Activated naive CD4-positive, alpha-beta T cell treated with anti-CD3 and anti-CD28 coated beads, Interleukin-2, amount 50 U/mL, for 24 hours (primary cell): Measurements from ENCODE around the gene IGF1R.

Experiments used
- H3K27ac Mint-ChIP-seq: one replicate; pipeline ENCODE4 v1.8.0; 2021; ENCODE audit warnings: mild to moderate bottlenecking, mixed read lengths
- H3K27me3 Mint-ChIP-seq: one replicate; pipeline ENCODE4 v1.8.0; 2021; ENCODE audit warnings: mixed read lengths
- H3K36me3 Mint-ChIP-seq: one replicate; pipeline ENCODE4 v1.8.0; 2021; ENCODE audit warnings: mixed read lengths
- H3K4me1 Mint-ChIP-seq: one replicate; pipeline ENCODE4 v1.8.0; 2021; ENCODE audit warnings: mixed read lengths
- H3K4me3 Mint-ChIP-seq: one replicate; pipeline ENCODE4 v1.8.0; 2021; ENCODE audit warnings: mild to moderate bottlenecking, mixed read lengths
- H3K9me3 Mint-ChIP-seq: one replicate; pipeline ENCODE4 v1.8.0; 2021; ENCODE audit warnings: mixed read lengths

Gene IGF1R

DNA sequence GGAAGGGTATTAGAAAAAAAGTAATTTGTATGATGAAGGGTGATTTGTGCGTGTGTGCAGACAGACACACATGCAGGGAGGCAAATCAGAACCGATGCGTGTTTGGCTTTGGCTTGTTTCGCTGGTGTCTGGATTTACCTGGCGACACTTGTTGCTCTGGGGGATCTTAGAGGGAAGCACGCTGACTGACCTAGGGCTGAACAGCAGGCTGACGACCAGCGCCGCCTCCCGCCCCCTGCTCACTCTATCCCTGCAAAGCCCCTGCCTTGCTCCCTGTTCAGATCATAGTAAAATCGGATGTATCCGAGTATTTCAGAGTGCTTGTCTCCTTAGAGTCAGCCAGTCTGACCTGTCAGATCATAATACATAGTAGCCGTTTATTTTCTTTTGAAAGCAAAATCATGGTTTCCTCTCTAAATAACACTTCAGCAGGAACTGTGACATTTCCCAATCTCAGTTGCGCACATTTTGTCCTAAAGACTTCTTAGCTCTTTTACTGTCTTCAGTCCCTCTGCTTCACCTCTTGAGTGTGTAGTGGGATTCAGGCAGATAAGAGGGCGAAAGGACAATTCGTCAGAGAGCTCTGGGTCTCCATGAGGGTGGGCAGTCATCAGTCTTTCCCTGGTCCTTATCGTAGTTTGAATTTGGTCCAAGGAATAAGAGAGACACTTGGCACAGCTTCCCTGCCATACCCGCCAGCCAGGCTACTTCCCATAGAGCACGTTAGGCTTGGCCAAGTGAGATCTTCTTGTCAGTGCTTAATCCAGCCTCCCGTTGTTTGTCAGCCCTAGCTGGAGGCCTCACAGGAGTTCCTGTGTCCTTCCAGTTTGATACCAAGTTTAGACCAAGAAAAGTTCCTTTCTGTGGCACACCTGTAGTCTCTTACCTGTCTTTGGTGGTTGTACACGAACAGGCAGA lies 261.9 kb downstream of the IGF1R start:
- Mint-ChIP-seq H3K4me3 (no peak overlapping the region), H3K36me3 (peaks cover 9% of the 10 kb centered on the region), H3K4me1 (no peaks in the 10 kb centered on the region), H3K27me3 (no peaks in the 10 kb centered on the region), H3K9me3 (no peaks in the 10 kb centered on the region), H3K27ac (no peak overlapping the region)

DNA sequence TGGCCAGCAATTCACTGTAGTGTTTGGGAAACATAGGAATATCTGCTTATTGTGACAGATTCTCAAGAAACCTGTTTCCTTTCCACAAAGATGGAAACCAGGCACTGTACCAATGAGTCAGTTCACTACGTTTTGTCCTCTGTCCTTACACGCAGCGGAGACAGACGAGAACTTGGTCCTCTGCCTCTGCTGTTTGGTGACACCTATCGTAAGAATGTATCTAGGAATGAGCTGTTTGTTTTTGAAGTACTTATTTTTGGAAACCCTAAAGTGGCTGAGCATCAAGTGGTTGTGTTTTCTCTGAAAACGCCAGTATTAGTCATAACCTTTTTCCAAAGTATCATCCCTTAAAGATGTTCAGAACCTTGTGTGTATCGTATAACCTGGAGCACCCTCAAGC lies 266.3 kb downstream of the IGF1R start:
- Mint-ChIP-seq H3K4me3 (no peak overlapping the region), H3K36me3 (peaks cover 14% of the 10 kb centered on the region), H3K27me3 (no peaks in the 10 kb centered on the region)

GRCh38 chr15:98916826-98917225 lies 268.5 kb downstream of the IGF1R start:
- Mint-ChIP-seq H3K4me3 (no peak overlapping the region), H3K9me3 (no peaks in the 10 kb centered on the region), H3K4me1 (peaks cover 19% of the 10 kb centered on the region), H3K36me3 (peaks cover 14% of the 10 kb centered on the region), H3K27ac (no peak overlapping the region), H3K27me3 (no peaks in the 10 kb centered on the region)

More for the DNA sequence above, 266.3 kb downstream of the IGF1R start:
- Mint-ChIP-seq H3K27ac (no peak overlapping the region), H3K4me1 (peaks cover 11% of the 10 kb centered on the region), H3K9me3 (no peaks in the 10 kb centered on the region)

DNA sequence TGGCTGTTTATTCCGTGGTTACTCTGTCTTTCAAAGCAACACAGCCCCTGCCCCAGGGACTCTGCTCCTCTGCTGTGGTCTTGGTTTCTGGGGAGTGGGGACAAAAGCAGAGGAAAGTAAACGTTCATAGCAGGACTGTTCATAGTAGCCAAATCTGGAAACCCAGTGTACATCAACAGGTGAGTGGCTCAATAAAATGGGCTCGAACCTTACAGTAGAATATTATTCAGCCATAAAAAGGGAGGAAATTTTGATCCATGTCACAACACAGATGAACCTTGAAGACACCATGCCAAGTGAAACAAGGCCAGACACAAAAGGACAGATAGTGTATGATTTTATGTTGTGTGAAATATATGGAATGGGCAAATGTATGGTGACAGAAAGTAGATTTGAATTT lies 269.1 kb downstream of the IGF1R start:
- Mint-ChIP-seq H3K4me3 (no peak overlapping the region), H3K27ac (no peak overlapping the region), H3K4me1 (peaks cover 19% of the 10 kb centered on the region), H3K27me3 (no peaks in the 10 kb centered on the region), H3K9me3 (no peaks in the 10 kb centered on the region), H3K36me3 (peaks cover 14% of the 10 kb centered on the region)

DNA sequence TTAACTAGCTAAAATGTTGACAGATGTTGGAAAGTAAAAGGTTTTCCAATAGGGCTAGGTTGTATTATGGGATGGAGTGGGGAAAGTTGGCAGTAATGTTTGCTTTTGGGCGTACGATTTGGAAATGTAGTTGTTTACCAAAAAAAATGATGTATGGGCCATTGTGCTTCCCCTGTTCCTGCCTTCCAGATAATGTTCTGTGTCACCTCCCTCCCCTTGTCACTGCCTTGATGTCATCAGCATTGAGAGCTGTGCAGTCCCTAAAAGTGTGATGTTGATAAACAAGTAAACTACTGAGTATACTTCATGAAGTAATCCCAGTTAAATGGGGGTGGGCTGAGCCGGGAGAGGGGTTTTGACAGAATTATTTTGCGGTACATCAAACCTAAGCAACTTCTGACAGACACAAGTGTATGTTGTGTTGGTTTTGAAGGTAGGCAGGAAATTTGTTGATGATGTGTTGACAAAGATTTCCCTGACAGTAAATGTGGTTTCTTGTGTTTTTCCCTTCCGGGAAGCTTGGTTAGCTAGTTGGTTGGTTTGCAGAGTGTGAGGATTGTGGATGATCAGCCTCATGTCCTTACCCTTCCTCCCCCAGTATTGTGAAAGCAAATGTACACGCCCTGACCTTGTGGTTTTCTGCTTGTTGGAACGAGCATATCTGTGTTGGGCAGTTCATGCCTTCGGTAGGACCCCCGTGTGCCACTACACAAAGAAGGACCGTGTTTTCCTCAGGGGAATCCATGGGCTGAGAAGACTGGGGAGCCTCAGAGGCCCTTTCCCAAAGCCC lies 271.9 kb downstream of the IGF1R start:
- Mint-ChIP-seq H3K9me3 (no peaks in the 10 kb centered on the region), H3K27ac (no peak overlapping the region), H3K4me3 (no peak overlapping the region), H3K27me3 (no peaks in the 10 kb centered on the region), H3K36me3 (peaks cover 9% of the 10 kb centered on the region), H3K4me1 (peaks cover 19% of the 10 kb centered on the region)

DNA sequence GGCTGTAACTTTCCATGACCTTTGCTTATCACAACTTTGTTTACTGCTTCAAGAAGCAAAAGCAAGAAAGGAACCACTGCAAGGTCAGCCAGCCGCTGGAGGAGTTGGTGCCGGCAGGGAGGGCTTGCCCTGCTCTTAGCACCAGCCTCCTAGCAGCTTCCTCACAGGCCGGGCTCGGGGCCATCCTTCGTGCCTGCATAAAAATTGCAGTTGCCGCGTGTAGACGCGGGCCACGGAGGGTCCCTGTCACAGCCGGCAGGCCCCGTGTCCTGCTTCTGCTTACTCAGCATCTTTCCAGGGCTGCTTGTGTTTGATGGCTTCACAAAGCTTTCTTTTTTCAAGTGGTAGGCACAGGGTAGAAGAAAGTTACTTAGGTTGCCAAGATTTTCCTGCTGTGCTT lies 274.8 kb downstream of the IGF1R start:
- Mint-ChIP-seq H3K36me3 (peaks cover 3% of the 10 kb centered on the region), H3K27me3 (no peaks in the 10 kb centered on the region), H3K4me1 (peaks cover 15% of the 10 kb centered on the region), H3K9me3 (no peaks in the 10 kb centered on the region), H3K27ac (no peak overlapping the region), H3K4me3 (no peak overlapping the region)

- no peaks in the 10 kb centered on the region for H3K9me3 Mint-ChIP-seq
- H3K36me3 Mint-ChIP-seq, result peaks cover 6% of the 10 kb centered on the region
- no peak overlapping the region for H3K4me3 Mint-ChIP-seq
- peaks cover 15% of the 10 kb centered on the region for H3K4me1 Mint-ChIP-seq
- H3K27ac Mint-ChIP-seq, result no peak overlapping the region
- no peaks in the 10 kb centered on the region for H3K27me3 Mint-ChIP-seq
These were observed 275.2 kb downstream of the IGF1R start for GRCh38 chr15:98923579-98923978.

- no peak overlapping the region for H3K4me3 Mint-ChIP-seq
- H3K9me3 Mint-ChIP-seq, result no peaks in the 10 kb centered on the region
- H3K27ac Mint-ChIP-seq, result peak overlapping the region; percentile 41
- H3K4me1 Mint-ChIP-seq, result peaks cover 9% of the 10 kb centered on the region
- H3K36me3 Mint-ChIP-seq, result peaks cover 3% of the 10 kb centered on the region
- no peaks in the 10 kb centered on the region for H3K27me3 Mint-ChIP-seq
These were observed 276.2 kb downstream of the IGF1R start for GRCh38 chr15:98924401-98925049.

DNA sequence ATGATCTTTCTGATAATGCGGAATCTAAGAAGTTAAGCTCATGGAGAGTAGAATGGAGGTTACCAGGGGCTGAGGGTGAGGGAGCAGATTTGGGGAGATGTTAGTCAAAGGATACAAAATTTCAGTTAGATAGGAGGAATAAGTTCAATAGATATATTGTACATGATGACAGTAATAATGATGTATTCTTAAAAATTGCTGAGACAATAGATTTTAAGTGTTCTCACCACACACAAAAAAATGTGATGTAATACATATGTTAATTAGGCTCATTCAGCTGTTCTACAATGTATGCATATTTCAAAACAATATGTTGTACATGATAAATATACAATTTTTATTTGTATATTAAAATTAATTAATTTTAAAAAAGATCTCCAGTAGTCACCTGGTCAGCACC lies 277.9 kb downstream of the IGF1R start:
- no peaks in the 10 kb centered on the region for H3K27me3 Mint-ChIP-seq
- H3K27ac Mint-ChIP-seq, result no peak overlapping the region
- no peaks in the 10 kb centered on the region for H3K4me1 Mint-ChIP-seq
- H3K36me3 Mint-ChIP-seq, result peaks cover 6% of the 10 kb centered on the region
- no peak overlapping the region for H3K4me3 Mint-ChIP-seq
- no peaks in the 10 kb centered on the region for H3K9me3 Mint-ChIP-seq

DNA sequence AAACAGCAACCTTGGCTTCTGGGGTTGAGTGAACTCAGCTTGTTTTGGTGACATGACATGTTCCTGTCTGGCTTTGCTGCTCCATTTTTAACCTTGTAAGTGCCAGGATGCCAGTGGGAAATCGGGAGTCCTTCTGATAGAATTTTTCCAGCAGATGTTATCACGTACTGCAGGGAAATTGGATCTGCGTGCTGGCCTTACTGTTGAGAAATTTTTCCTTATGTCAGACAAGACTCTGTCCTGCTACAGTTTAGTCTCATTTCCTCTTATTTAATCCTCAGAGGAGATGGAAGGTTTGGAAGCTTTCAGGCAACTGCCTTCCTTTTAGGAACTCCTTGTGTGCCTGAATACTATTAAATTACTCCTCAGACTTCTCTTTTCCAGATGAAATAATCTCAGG lies 278.7 kb downstream of the IGF1R start:
- H3K27me3 Mint-ChIP-seq, result no peaks in the 10 kb centered on the region
- no peak overlapping the region for H3K4me3 Mint-ChIP-seq

GRCh38 chr15:98927996-98928395 lies 279.7 kb downstream of the IGF1R start:
- Mint-ChIP-seq H3K9me3 (no peaks in the 10 kb centered on the region), H3K36me3 (peaks cover 9% of the 10 kb centered on the region), H3K4me1 (no peaks in the 10 kb centered on the region)

More for the DNA sequence above, 278.7 kb downstream of the IGF1R start:
- Mint-ChIP-seq H3K27ac (peak overlapping the region; percentile 37), H3K9me3 (no peaks in the 10 kb centered on the region), H3K4me1 (no peaks in the 10 kb centered on the region), H3K36me3 (peaks cover 9% of the 10 kb centered on the region)

DNA sequence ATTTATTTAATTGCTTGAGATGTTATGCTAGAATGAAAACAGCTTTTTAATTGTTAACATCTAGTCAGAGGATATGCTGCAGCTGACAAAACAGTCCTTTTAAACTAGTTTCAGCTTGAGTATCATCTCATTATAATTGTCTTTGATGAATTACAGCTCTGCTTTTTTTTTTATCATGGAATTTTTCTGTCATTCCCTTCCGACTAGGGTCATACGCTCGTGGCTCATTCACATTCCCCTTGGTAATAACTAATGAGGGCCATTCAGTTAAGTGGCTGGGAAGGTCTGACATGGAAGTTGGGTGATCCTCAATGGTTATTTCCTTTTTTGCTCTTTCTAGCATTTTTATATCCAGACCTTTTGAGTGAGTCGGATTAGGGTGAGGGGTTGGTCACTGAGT lies 282.2 kb downstream of the IGF1R start:
- Mint-ChIP-seq H3K27ac (no peak overlapping the region), H3K9me3 (no peaks in the 10 kb centered on the region), H3K36me3 (peaks cover 11% of the 10 kb centered on the region)

More at GRCh38 chr15:98927996-98928395, 279.7 kb downstream of the IGF1R start:
- Mint-ChIP-seq H3K27ac (no peak overlapping the region), H3K27me3 (no peaks in the 10 kb centered on the region), H3K4me3 (no peak overlapping the region)

DNA sequence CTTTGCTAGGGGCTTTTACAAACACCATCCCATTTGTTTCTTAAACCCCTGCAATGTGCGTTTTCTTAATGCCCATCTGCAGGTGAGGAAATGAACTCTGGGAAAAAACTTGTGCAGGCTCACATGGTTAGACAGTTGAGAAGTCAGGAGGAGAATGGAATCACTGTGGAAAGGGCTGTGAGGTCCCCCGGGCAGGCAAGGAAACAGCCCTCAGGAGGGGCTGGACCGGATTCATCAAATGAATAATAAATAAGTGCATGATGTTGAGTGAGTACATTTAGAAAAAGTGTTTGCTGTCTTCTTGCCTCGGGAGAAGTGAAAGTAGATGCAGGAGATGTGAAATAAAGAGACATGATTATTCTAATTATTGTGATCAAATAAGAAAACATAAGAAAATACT lies 282.7 kb downstream of the IGF1R start:
- H3K27me3 Mint-ChIP-seq, result no peaks in the 10 kb centered on the region
- peaks cover 13% of the 10 kb centered on the region for H3K36me3 Mint-ChIP-seq
- no peaks in the 10 kb centered on the region for H3K4me1 Mint-ChIP-seq
- H3K9me3 Mint-ChIP-seq, result no peaks in the 10 kb centered on the region
- no peak overlapping the region for H3K4me3 Mint-ChIP-seq
- H3K27ac Mint-ChIP-seq, result no peak overlapping the region

More for the DNA sequence above, 282.2 kb downstream of the IGF1R start:
- H3K4me3 Mint-ChIP-seq, result no peak overlapping the region
- H3K27me3 Mint-ChIP-seq, result no peaks in the 10 kb centered on the region
- H3K4me1 Mint-ChIP-seq, result no peaks in the 10 kb centered on the region

DNA sequence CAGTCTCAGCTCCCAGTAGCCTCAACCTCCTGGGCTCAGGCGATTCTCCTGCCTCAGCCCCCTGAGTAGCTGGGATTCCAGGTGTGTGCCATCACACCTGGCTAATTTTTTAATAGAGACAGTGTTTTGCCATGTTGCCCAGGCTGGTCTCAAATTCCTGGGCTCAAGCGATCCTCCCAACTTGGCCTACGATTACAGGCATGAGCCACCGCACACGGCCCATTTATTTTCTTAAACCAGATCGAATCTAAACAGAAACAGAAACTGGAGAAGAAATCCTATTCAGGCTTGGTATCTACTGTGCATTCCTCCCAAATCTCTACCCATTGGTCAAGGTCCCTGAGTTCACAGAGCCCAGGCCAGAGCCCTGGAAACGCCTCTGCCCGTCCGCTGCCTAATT lies 285.1 kb downstream of the IGF1R start:
- peaks cover 18% of the 10 kb centered on the region for H3K36me3 Mint-ChIP-seq
- no peaks in the 10 kb centered on the region for H3K27me3 Mint-ChIP-seq
- H3K9me3 Mint-ChIP-seq, result no peaks in the 10 kb centered on the region
- H3K4me1 Mint-ChIP-seq, result no peaks in the 10 kb centered on the region
- no peak overlapping the region for H3K4me3 Mint-ChIP-seq
- no peak overlapping the region for H3K27ac Mint-ChIP-seq

- H3K4me1 Mint-ChIP-seq, result no peaks in the 10 kb centered on the region
- H3K36me3 Mint-ChIP-seq, result peaks cover 18% of the 10 kb centered on the region
- no peaks in the 10 kb centered on the region for H3K9me3 Mint-ChIP-seq
- H3K4me3 Mint-ChIP-seq, result no peak overlapping the region
- H3K27me3 Mint-ChIP-seq, result no peaks in the 10 kb centered on the region
- H3K27ac Mint-ChIP-seq, result no peak overlapping the region
These were observed 287.4 kb downstream of the IGF1R start for GRCh38 chr15:98935736-98936135.
